H1 (cell line): Measurements from ENCODE around the gene TAF1D. TPM values are rescaled to one million over a fixed set of nuclear protein-coding genes. Genes with fewer than 3 reads are reported as not detected.

Experiments used
- CTCF ChIA-PET: fragments of 300-600 bp; sonication (Branson Sonifier 250); formaldehyde crosslinking; loops from one replicate; lab custom pipeline; 2021; ENCODE audit not compliant: partially characterized antibody; lab: Charles Lee
- POLR2A ChIA-PET: fragments of 300-600 bp; sonication (Branson Sonifier 250); formaldehyde crosslinking; loops from one replicate; lab custom pipeline; 2021; ENCODE audit warnings: inconsistent platforms; ENCODE audit not compliant: partially characterized antibody; lab: Charles Lee
- DNase-seq, 2 experiments: peaks; one replicate each; pipeline versions ENCODE4 v3.0.0 to v3.0.0-alpha.2; 2010 to 2022; ENCODE audit warnings: low spot score in 2 of 2, low read depth in 1 of 2, mixed read lengths in 1 of 2
- FAIRE-seq: peaks from 2 replicates; lab custom pipeline; 2011; peaks lifted over from hg19 to GRCh38; lab: Jason Lieb, UNC
- H2AFZ ChIP-seq: 2 replicates; pipeline ENCODE4 v1.8.1; 2012; ENCODE audit warnings: low read length, inconsistent platforms
- H2AK5ac ChIP-seq: 2 replicates; pipeline ENCODE4 v1.6.1; 2013; ENCODE audit warnings: low read depth, low read length
- H2BK120ac ChIP-seq: replicated peaks from 2 replicates; pipeline ENCODE3; 2013; ENCODE audit warnings: low read depth, low read length, inconsistent platforms
- H2BK12ac ChIP-seq: 2 replicates; pipeline ENCODE4 v1.6.1; 2013; ENCODE audit warnings: low read depth, low read length
- H2BK15ac ChIP-seq: 2 replicates; pipeline ENCODE4 v1.6.1; 2013; ENCODE audit warnings: low read length
- H2BK20ac ChIP-seq: 2 replicates; pipeline ENCODE4 v1.6.1; 2013; ENCODE audit warnings: low read length
- H2BK5ac ChIP-seq: 2 replicates; pipeline ENCODE4 v1.6.1; 2013; ENCODE audit warnings: low read depth, low read length
- H3K14ac ChIP-seq: 2 replicates; pipeline ENCODE4 v1.6.1; 2013; ENCODE audit warnings: inconsistent platforms; ENCODE audit not compliant: insufficient read length
- H3K18ac ChIP-seq: 2 replicates; pipeline ENCODE4 v1.6.1; 2013; ENCODE audit warnings: low read length; ENCODE audit errors: extremely low read depth
- H3K23ac ChIP-seq: 2 replicates; pipeline ENCODE4 v1.6.1; 2013; ENCODE audit warnings: inconsistent platforms; ENCODE audit not compliant: insufficient read length
- H3K23me2 ChIP-seq: 2 replicates; pipeline ENCODE4 v1.6.1; 2013; ENCODE audit warnings: low read depth, low read length
- H3K27ac ChIP-seq: 2 replicates; pipeline ENCODE4 v1.6.1; 2011; ENCODE audit warnings: low read depth, low read length, inconsistent platforms
- H3K27me3 ChIP-seq, 4 experiments: replicated peaks in 1 of 4; 1 replicate in 1 of 4; 2 replicates in 3 of 4; pipeline versions ENCODE4 v1.6.1 to v1.8.1; 2011 to 2013; ENCODE audit warnings: low read length in 3 of 4, mild to moderate bottlenecking in 3 of 4, inconsistent platforms in 2 of 4, mixed read lengths in 2 of 4, moderate library complexity in 1 of 4; ENCODE audit not compliant: control insufficient read depth in 3 of 4, insufficient read depth in 3 of 4; ENCODE audit errors: extremely low read depth in 1 of 4
- H3K36me3 ChIP-seq, 4 experiments: 2 replicates each; pipeline versions ENCODE4 v1.6.1 to v1.8.1; 2011 to 2013; ENCODE audit warnings: mild to moderate bottlenecking in 4 of 4, low read length in 3 of 4, moderate library complexity in 2 of 4, control low read depth in 1 of 4, inconsistent platforms in 1 of 4; ENCODE audit not compliant: insufficient read depth in 4 of 4, control insufficient read depth in 2 of 4
- H3K4ac ChIP-seq: replicated peaks from 2 replicates; pipeline ENCODE3; 2013; ENCODE audit warnings: low read length, low read depth, mixed read lengths, inconsistent platforms; ENCODE audit not compliant: insufficient read length
- H3K4me1 ChIP-seq, 4 experiments: replicated peaks in 1 of 4; 1 replicate in 1 of 4; 2 replicates in 3 of 4; pipeline versions ENCODE4 v1.6.1 to v1.8.1; 2011 to 2013; ENCODE audit warnings: low read length in 3 of 4, inconsistent platforms in 2 of 4, mixed read lengths in 1 of 4; ENCODE audit not compliant: insufficient read depth in 4 of 4, control insufficient read depth in 3 of 4
- H3K4me2 ChIP-seq, 2 experiments: 2 replicates each; pipeline versions ENCODE4 v1.6.1 to v1.8.1; 2011 to 2013; ENCODE audit warnings: low read depth in 2 of 2, low read length in 2 of 2, control low read depth in 1 of 2, inconsistent platforms in 1 of 2, mild to moderate bottlenecking in 1 of 2; ENCODE audit not compliant: insufficient read depth in 1 of 2
- H3K4me3 ChIP-seq, 4 experiments: fragments of 200-600, 300-600 bp in 1 of 4; sonication (generic), shearing (Covaris generic), sonication (Bioruptor Twin) in 1 of 4; 2 replicates each; pipeline versions ENCODE4 v1.5.1 to v1.8.1; 2011 to 2016; ENCODE audit warnings: low read length in 4 of 4, low read depth in 3 of 4, control low read depth in 2 of 4, inconsistent platforms in 2 of 4, mild to moderate bottlenecking in 2 of 4, mixed read lengths in 1 of 4, moderate library complexity in 1 of 4; ENCODE audit not compliant: insufficient read depth in 2 of 4; ENCODE audit errors: extremely low read depth in 1 of 4
- H3K56ac ChIP-seq: replicated peaks from 2 replicates; pipeline ENCODE3; 2013; ENCODE audit warnings: low read depth, mild to moderate bottlenecking, mixed read lengths, low read length, inconsistent platforms; ENCODE audit not compliant: insufficient read length
- H3K79me1 ChIP-seq: 2 replicates; pipeline ENCODE4 v1.6.1; 2013; ENCODE audit warnings: low read depth, low read length, control low read depth
- H3K79me2 ChIP-seq, 2 experiments: 2 replicates each; pipeline versions ENCODE4 v1.6.1 to v1.8.1; 2012 to 2013; ENCODE audit warnings: low read length in 2 of 2, mild to moderate bottlenecking in 2 of 2, inconsistent platforms in 1 of 2; ENCODE audit not compliant: insufficient read depth in 2 of 2, control insufficient read depth in 1 of 2
- H3K9ac ChIP-seq, 4 experiments: replicated peaks in 1 of 4; 1 replicate in 1 of 4; 2 replicates in 3 of 4; pipeline versions ENCODE4 v1.6.1 to v1.8.1; 2011 to 2013; ENCODE audit warnings: low read depth in 3 of 4, low read length in 3 of 4, control low read depth in 2 of 4, mild to moderate bottlenecking in 2 of 4, moderate library complexity in 2 of 4, inconsistent platforms in 1 of 4; ENCODE audit errors: extremely low read depth in 1 of 4
- H3K9me3 ChIP-seq, 2 experiments: 2 replicates each; pipeline versions ENCODE4 v1.6.1 to v1.8.1; 2012 to 2013; ENCODE audit warnings: mild to moderate bottlenecking in 2 of 2, moderate library complexity in 2 of 2, control low read depth in 1 of 2, inconsistent platforms in 1 of 2, low read depth in 1 of 2, low read length in 1 of 2, mixed read lengths in 1 of 2; ENCODE audit not compliant: insufficient read depth in 2 of 2
- H4K20me1 ChIP-seq, 2 experiments: replicated peaks in 1 of 2; 2 replicates each; pipeline versions ENCODE3 to v1.8.1; 2011 to 2013; ENCODE audit warnings: inconsistent platforms in 2 of 2, low read length in 2 of 2, mild to moderate bottlenecking in 1 of 2; ENCODE audit not compliant: insufficient read depth in 2 of 2, control insufficient read depth in 1 of 2
- H4K5ac ChIP-seq: 2 replicates; pipeline ENCODE4 v1.6.1; 2013; ENCODE audit warnings: low read length, low read depth, mixed read lengths, inconsistent platforms; ENCODE audit not compliant: insufficient read length
- H4K8ac ChIP-seq: 2 replicates; pipeline ENCODE4 v1.8.0; 2013; ENCODE audit warnings: mild to moderate bottlenecking, moderate library complexity, low read length, inconsistent platforms; ENCODE audit not compliant: insufficient read depth; ENCODE audit errors: extremely low read depth
- H4K91ac ChIP-seq: replicated peaks from 2 replicates; pipeline ENCODE3; 2013; ENCODE audit warnings: low read length, mixed read lengths, inconsistent platforms; ENCODE audit not compliant: insufficient read length
- ATF3 ChIP-seq: IDR thresholded peaks from 2 replicates; pipeline ENCODE4 v1.6.1; 2011; ENCODE audit warnings: low read depth, mild to moderate bottlenecking, low read length; ENCODE audit not compliant: insufficient read depth
- CBX8 ChIP-seq: fragments of 300-800, 300-1000 bp; sonication (generic); IDR thresholded peaks from 2 replicates; pipeline ENCODE4 v1.7.1; 2016; ENCODE audit warnings: low read depth, low read length, borderline replicate concordance
- MAFK ChIP-seq: IDR thresholded peaks from 2 replicates; pipeline ENCODE4 v1.6.1; 2012; ENCODE audit warnings: low read depth, mild to moderate bottlenecking, improper control_type of control experiment, low read length
- POLR2A ChIP-seq, 2 experiments: IDR thresholded peaks; 1 replicate in 1 of 2; 2 replicates in 1 of 2; pipeline ENCODE4 v1.6.1; 2011; ENCODE audit warnings: low read depth in 2 of 2, low read length in 2 of 2, mild to moderate bottlenecking in 2 of 2; ENCODE audit errors: control extremely low read depth in 1 of 2
- RFX5 ChIP-seq: IDR thresholded peaks from 2 replicates; pipeline ENCODE4 v1.6.1; 2011; ENCODE audit warnings: low read depth, low read length, improper control_type of control experiment, borderline replicate concordance
- RNF2 ChIP-seq: fragments of 200-900, 300-1000 bp; sonication (generic); IDR thresholded peaks from 2 replicates; pipeline ENCODE4 v1.7.1; 2016; ENCODE audit warnings: borderline replicate concordance, low read depth, mild to moderate bottlenecking, antibody characterized with exemption, low read length; ENCODE audit not compliant: poor library complexity, severe bottlenecking; ENCODE audit errors: missing control alignments
- SP1 ChIP-seq: IDR thresholded peaks from 2 replicates; pipeline ENCODE4 v1.6.1; 2011; ENCODE audit warnings: low read depth, low read length
- SP2 ChIP-seq: IDR thresholded peaks from 2 replicates; pipeline ENCODE4 v1.6.1; 2012; ENCODE audit warnings: mild to moderate bottlenecking, low read length, inconsistent platforms
- TBP ChIP-seq: IDR thresholded peaks from 2 replicates; pipeline ENCODE4 v1.6.1; 2011; ENCODE audit warnings: low read depth, low read length, improper control_type of control experiment
- ZNF274 ChIP-seq: IDR thresholded peaks from 2 replicates; pipeline ENCODE4 v1.7.0; 2012; ENCODE audit warnings: low read length, borderline replicate concordance; ENCODE audit errors: extremely low read depth
- WGBS, 2 experiments: shearing (Covaris generic) in 1 of 2; methylation state at CpG; one replicate each; pipeline versions ENCODE4 v1.1.6 to v1.1.7; 2013 to 2015; ENCODE audit warnings: low lambda C conversion rate in 2 of 2, mixed read lengths in 2 of 2, inconsistent platforms in 1 of 2, low coverage in 1 of 2, missing lambda C conversion rate in 1 of 2; ENCODE audit not compliant: insufficient replicate concordance in 2 of 2, insufficient coverage in 1 of 2, insufficient read length in 1 of 2; ENCODE audit errors: extremely low coverage in 1 of 2, missing lambda C conversion rate in 1 of 2; 5-methylcytosine and 5-hydroxymethylcytosine counted together
- polyA plus RNA-seq, 7 experiments: library from polyadenylated mRNA; depleted of rRNA in 3 of 7; stranded (reverse) in 5 of 7; unstranded in 2 of 7; fragments of >200 nt in 5 of 7; fragments of 200-250 nt in 2 of 7; gene quantifications; 1 replicate in 5 of 7; 2 replicates in 1 of 7; 4 replicates in 1 of 7; pipeline versions ENCODE4 v1.2.1 to v1.2.3, GENCODE V29; 2011 to 2013; ENCODE audit warnings: missing spikeins in 2 of 7, mixed read lengths in 2 of 7
- total RNA-seq: library from RNA; stranded (reverse); fragmentation: NEBNext Ultra II Directional; extraction: Animal tissue kit (Norgen Biotek cat#: 25700); gene quantifications from 2 replicates; pipeline ENCODE4 v1.2.1, GENCODE V29; 2021
- TF ChIP-seq, protein P1 (sequence below): IDR thresholded peaks from 2 replicates; pipeline ENCODE4 v1.6.1; 2012; ENCODE audit warnings: inconsistent platforms

TAF1D gene
- total and polyA plus RNA-seq, 2 of the 8 experiments (the other 6 are each of a cell fraction or from before 2014, with no cell fraction given): 64.7 to 212 TPM

GRCh38 chr11:93740031-93740729 is 1.1 kb downstream of the TAF1D start:
- H3K4me3 ChIP-seq: peak overlapping the region; percentile 91 to 100 (median 98)
- no peak overlapping the region for H3K14ac ChIP-seq
- ChIA-PET CTCF (interaction anchor here (0.6 to 1.8 kb wide), 5 partner anchors 8 to 677 kb away, joined by 3 to 5 read pairs (median 4); partner anchors contain the start of gene MED17), POLR2A (interaction anchor here (0.6 to 16.4 kb wide), 30 partner anchors 11 to 932 kb away, joined by 3 to 495 read pairs (median 5); partner anchors contain the start of genes CEP295, MED17 and SLC36A4)
- no peak overlapping the region for H2AK5ac ChIP-seq
- no peak for DNase-seq
- peak overlapping the region; percentile 69 to 96 for H3K4me2 ChIP-seq
- H3K9me3 ChIP-seq: no peaks in the 10 kb centered on the region
- no peak overlapping the region for H2BK20ac ChIP-seq
- H3K56ac ChIP-seq: no peak overlapping the region
- 2% methylated on average over 18 of the region's 18 CpGs; no CpG with 5 or more reads in 1 of the 2 experiments for WGBS, 2 experiments
- H3K36me3 ChIP-seq: peaks cover 23 to 57% (median 45%) of the 10 kb centered on the region in 4 experiments
- H3K23me2 ChIP-seq: no peaks in the 10 kb centered on the region; the same call in 1 of the 2 replicates
- H2BK12ac ChIP-seq: no peak overlapping the region
- H2BK5ac ChIP-seq: peak overlapping the region; percentile 40; the same call in 1 of the 2 replicates
- no peak overlapping the region for H2BK120ac ChIP-seq
- no peak overlapping the region for H3K23ac ChIP-seq
- no peak for FAIRE-seq
- no peak overlapping the region for H2BK15ac ChIP-seq
- no peaks in the 10 kb centered on the region for H3K27me3 ChIP-seq
- peaks cover 3 to 9% (median 6%) of the 10 kb centered on the region in 4 experiments; a peak in 6 of 7 replicates for H3K4me1 ChIP-seq
- H3K79me2 ChIP-seq: peaks cover 18 to 81% of the 10 kb centered on the region in 2 experiments
- peaks cover 7 to 8% of the 10 kb centered on the region in 2 experiments for H4K20me1 ChIP-seq
- 0 out of 2 replicates have a peak overlapping the region, but pooled peaks have one; percentile 20 for H3K18ac ChIP-seq
- no peaks in the 10 kb centered on the region; the same call in 1 of the 2 replicates for H3K79me1 ChIP-seq
- H4K91ac ChIP-seq: no peak overlapping the region
- peak overlapping the region; percentile 93 for H3K27ac ChIP-seq
- H4K5ac ChIP-seq: peak overlapping the region; percentile 95
- H4K8ac ChIP-seq: no peak overlapping the region
- no peak overlapping the region for H3K4ac ChIP-seq
- no peak overlapping the region for H2AFZ ChIP-seq
- peak overlapping the region; percentile 85 to 100 (median 97) for H3K9ac ChIP-seq
- TF ChIP-seq SP1 (no peak), MAFK (no peak), POLR2A (IDR thresholded peaks at IDR 0.05; ENCODE audit: control extremely low read depth in 1 of 2, low read depth in 2 of 2, low read length in 2 of 2) (peak; percentile 14 to 58; a peak in 2 of 3 replicates), ATF3 (no peak), TBP (no peak; the same call in 1 of the 2 replicates), CBX8 (no peak), SP2 (no peak), ZNF274 (no peak), RFX5 (no peak), RNF2 (no peak)
- TF ChIP-seq, protein P1, sequence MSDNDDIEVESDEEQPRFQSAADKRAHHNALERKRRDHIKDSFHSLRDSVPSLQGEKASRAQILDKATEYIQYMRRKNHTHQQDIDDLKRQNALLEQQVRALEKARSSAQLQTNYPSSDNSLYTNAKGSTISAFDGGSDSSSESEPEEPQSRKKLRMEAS: no peak
